Measurements from ENCODE around the gene ATG7.

Gene ATG7

GRCh38 chr3:11285471-11285870 lies 13.3 kb downstream of the ATG7 start:
- Histone ChIP-seq H3K27me3 (ENCODE audit: insufficient read depth, low read length) (no peaks in the 10 kb centered on the region), H3K27ac (ENCODE audit: low read length) (no peak overlapping the region), H3K36me3 (ENCODE audit: insufficient read depth, low read depth, low read length) (0 out of 2 replicates have a peak, but pooled peaks cover 10% of the 10 kb centered on the region), H3K9ac (ENCODE audit: low read depth, low read length) (no peak overlapping the region), H3K4me1 (ENCODE audit: insufficient read depth, low read length) (no peaks in the 10 kb centered on the region), H3K4me3 (ENCODE audit: low read length) (no peak overlapping the region), H3K9me3 (ENCODE audit: insufficient read depth, low read depth, low read length) (no peaks in the 10 kb centered on the region)

GRCh38 chr3:11287404-11287803 lies 15.2 kb downstream of the ATG7 start:
- H3K9me3 ChIP-seq (ENCODE audit: insufficient read depth, low read depth, low read length) = no peaks in the 10 kb centered on the region
- no peak overlapping the region for H3K9ac ChIP-seq (ENCODE audit: low read depth, low read length)
- no peak overlapping the region for H3K4me3 ChIP-seq (ENCODE audit: low read length)
- H3K36me3 ChIP-seq (ENCODE audit: insufficient read depth, low read depth, low read length) = 0 out of 2 replicates have a peak, but pooled peaks cover 4% of the 10 kb centered on the region
- no peaks in the 10 kb centered on the region for H3K4me1 ChIP-seq (ENCODE audit: insufficient read depth, low read length)
- H3K27me3 ChIP-seq (ENCODE audit: insufficient read depth, low read length) = no peaks in the 10 kb centered on the region
- H3K27ac ChIP-seq (ENCODE audit: low read length) = no peak overlapping the region

DNA sequence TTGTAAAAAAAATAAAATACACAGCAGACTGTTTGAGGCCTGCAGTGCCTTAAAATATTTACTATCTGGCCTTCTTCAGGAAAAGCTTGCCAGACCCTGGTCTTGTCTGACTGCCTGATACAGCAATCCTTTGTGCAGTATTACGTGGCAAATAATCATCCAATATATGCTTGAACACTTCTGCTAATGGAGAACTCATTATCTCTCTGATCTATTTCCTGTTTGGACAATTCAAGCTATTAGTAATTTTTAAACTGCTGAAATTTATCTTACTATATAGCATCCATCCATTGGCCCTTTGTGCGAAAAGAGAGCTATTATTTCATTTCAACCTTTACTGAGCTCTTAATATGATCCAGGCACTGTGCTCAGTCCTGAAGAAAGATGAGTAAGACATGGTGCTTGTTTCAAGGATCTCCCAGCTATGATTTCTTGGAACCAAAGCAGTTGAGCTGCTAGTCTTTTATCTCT lies 15.9 kb downstream of the ATG7 start:
- H3K36me3 ChIP-seq (ENCODE audit: insufficient read depth, low read depth, low read length) = no peaks in the 10 kb centered on the region
- no peak overlapping the region for H3K27ac ChIP-seq (ENCODE audit: low read length)
- no peaks in the 10 kb centered on the region for H3K4me1 ChIP-seq (ENCODE audit: insufficient read depth, low read length)
- H3K9me3 ChIP-seq (ENCODE audit: insufficient read depth, low read depth, low read length) = no peaks in the 10 kb centered on the region
- no peak overlapping the region for H3K4me3 ChIP-seq (ENCODE audit: low read length)
- H3K9ac ChIP-seq (ENCODE audit: low read depth, low read length) = no peak overlapping the region
- H3K27me3 ChIP-seq (ENCODE audit: insufficient read depth, low read length) = no peaks in the 10 kb centered on the region

DNA sequence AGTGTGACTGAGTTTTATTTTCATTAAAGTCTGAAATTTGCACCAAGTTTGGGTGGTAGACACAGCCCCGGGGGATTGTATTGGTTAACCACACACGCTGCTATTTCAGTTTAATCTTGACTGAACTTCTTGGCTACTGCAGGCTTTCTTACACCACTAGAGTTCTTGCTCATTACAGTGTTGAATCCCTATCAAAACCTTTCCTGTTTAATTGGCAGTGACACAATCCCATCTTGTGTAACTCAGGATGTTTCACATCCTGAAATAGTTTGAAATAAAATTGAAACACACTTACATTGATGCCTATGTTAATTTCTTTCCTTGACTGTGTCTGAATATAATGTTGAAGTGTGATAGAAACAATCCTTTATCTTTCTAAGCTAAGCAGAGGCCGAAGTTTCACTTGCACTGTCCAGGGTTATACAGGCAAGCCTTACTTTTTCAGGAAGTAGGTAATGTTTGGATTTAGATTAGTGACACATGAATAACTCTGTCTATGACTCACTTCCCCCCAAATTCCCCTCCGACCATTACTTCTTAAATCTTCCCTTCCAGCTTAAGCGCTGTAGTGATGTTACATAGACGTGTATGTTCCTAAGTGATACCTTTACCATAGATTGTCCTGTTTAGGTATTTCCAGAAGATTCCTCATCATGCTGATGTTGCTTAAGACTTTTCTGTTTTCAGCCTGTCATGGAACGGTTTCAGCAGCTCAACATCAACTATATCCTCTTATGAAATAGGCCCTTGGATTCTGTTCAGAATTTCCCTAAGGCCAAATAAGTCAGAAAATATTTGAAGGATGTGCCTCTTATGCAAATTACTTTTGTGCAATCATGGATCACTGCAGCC lies 16.8 kb downstream of the ATG7 start:
- Histone ChIP-seq H3K4me1 (ENCODE audit: insufficient read depth, low read length) (no peaks in the 10 kb centered on the region), H3K27me3 (ENCODE audit: insufficient read depth, low read length) (no peaks in the 10 kb centered on the region), H3K36me3 (ENCODE audit: insufficient read depth, low read depth, low read length) (no peaks in the 10 kb centered on the region), H3K27ac (ENCODE audit: low read length) (no peak overlapping the region), H3K4me3 (ENCODE audit: low read length) (no peak overlapping the region), H3K9me3 (ENCODE audit: insufficient read depth, low read depth, low read length) (no peaks in the 10 kb centered on the region), H3K9ac (ENCODE audit: low read depth, low read length) (no peak overlapping the region)

GRCh38 chr3:11289864-11290263 lies 17.7 kb downstream of the ATG7 start:
- Histone ChIP-seq H3K36me3 (ENCODE audit: insufficient read depth, low read depth, low read length) (no peaks in the 10 kb centered on the region), H3K27ac (ENCODE audit: low read length) (no peak overlapping the region), H3K4me3 (ENCODE audit: low read length) (no peak overlapping the region)

GRCh38 chr3:11290743-11291680 lies 18.8 kb downstream of the ATG7 start:
- Histone ChIP-seq H3K4me1 (ENCODE audit: insufficient read depth, low read length) (no peaks in the 10 kb centered on the region), H3K4me3 (ENCODE audit: low read length) (no peak overlapping the region), H3K9me3 (ENCODE audit: insufficient read depth, low read depth, low read length) (no peaks in the 10 kb centered on the region), H3K27ac (ENCODE audit: low read length) (no peak overlapping the region), H3K9ac (ENCODE audit: low read depth, low read length) (no peak overlapping the region), H3K27me3 (ENCODE audit: insufficient read depth, low read length) (no peaks in the 10 kb centered on the region), H3K36me3 (ENCODE audit: insufficient read depth, low read depth, low read length) (no peaks in the 10 kb centered on the region)

More at GRCh38 chr3:11289864-11290263, 17.7 kb downstream of the ATG7 start:
- no peaks in the 10 kb centered on the region for H3K4me1 ChIP-seq (ENCODE audit: insufficient read depth, low read length)
- no peaks in the 10 kb centered on the region for H3K27me3 ChIP-seq (ENCODE audit: insufficient read depth, low read length)
- no peak overlapping the region for H3K9ac ChIP-seq (ENCODE audit: low read depth, low read length)
- no peaks in the 10 kb centered on the region for H3K9me3 ChIP-seq (ENCODE audit: insufficient read depth, low read depth, low read length)

DNA sequence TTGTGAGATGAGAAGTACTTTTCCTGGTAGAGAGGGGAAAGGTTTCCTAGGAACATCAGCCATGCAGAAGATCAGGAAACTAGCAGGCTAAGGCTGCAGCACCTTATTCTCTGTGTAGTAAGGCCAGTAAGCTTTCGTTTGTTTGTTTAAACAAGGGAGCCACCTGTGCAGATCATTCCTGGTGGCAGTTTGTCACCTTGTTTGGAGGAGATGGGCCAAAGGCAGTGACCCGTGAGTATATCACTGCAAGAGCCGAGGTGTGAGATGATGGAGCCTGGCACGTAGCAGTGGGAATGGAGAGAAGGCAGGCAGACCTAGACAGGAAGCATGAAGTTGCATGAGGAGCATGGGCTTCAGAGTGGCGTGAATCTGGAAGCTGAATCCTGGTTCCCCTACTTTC lies 19.6 kb downstream of the ATG7 start:
- H3K9ac ChIP-seq (ENCODE audit: low read depth, low read length) = no peak overlapping the region
- no peaks in the 10 kb centered on the region for H3K36me3 ChIP-seq (ENCODE audit: insufficient read depth, low read depth, low read length)
- H3K9me3 ChIP-seq (ENCODE audit: insufficient read depth, low read depth, low read length) = no peaks in the 10 kb centered on the region
- no peak overlapping the region for H3K27ac ChIP-seq (ENCODE audit: low read length)
- no peaks in the 10 kb centered on the region for H3K27me3 ChIP-seq (ENCODE audit: insufficient read depth, low read length)
- H3K4me3 ChIP-seq (ENCODE audit: low read length) = no peak overlapping the region
- H3K4me1 ChIP-seq (ENCODE audit: insufficient read depth, low read length) = no peaks in the 10 kb centered on the region

DNA sequence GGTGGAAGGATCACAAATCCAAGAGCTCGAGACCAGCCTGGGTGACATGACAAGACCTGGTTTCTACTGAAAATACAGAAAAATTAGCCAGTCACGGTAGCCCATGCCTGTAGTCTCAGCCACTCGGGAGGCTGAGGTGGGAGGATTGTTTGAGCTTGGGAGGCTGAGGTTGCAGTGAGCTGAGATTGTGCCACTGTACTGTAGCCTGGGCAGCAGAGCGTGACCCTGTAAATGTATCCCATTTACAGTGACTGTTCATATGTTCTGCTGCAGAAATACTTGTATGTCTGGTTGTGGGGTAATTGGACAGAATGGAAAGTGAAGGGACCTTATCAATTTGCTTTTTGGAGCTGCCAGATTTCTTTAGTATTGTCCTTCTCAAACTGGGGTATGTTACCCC lies 24.9 kb downstream of the ATG7 start:
- H3K9ac ChIP-seq (ENCODE audit: low read depth, low read length) = no peak overlapping the region
- H3K27me3 ChIP-seq (ENCODE audit: insufficient read depth, low read length) = no peaks in the 10 kb centered on the region

GRCh38 chr3:11300970-11301369 lies 28.8 kb downstream of the ATG7 start:
- Histone ChIP-seq H3K4me1 (ENCODE audit: insufficient read depth, low read length) (no peaks in the 10 kb centered on the region), H3K9ac (ENCODE audit: low read depth, low read length) (no peak overlapping the region), H3K27ac (ENCODE audit: low read length) (no peak overlapping the region), H3K27me3 (ENCODE audit: insufficient read depth, low read length) (no peaks in the 10 kb centered on the region), H3K4me3 (ENCODE audit: low read length) (no peak overlapping the region), H3K36me3 (ENCODE audit: insufficient read depth, low read depth, low read length) (peaks cover 13% of the 10 kb centered on the region; the same call in 1 of the 2 replicates), H3K9me3 (ENCODE audit: insufficient read depth, low read depth, low read length) (no peaks in the 10 kb centered on the region)

More for the DNA sequence above, 24.9 kb downstream of the ATG7 start:
- H3K4me3 ChIP-seq (ENCODE audit: low read length) = no peak overlapping the region
- no peaks in the 10 kb centered on the region for H3K9me3 ChIP-seq (ENCODE audit: insufficient read depth, low read depth, low read length)
- peaks cover 9% of the 10 kb centered on the region; the same call in 1 of the 2 replicates for H3K36me3 ChIP-seq (ENCODE audit: insufficient read depth, low read depth, low read length)
- no peak overlapping the region for H3K27ac ChIP-seq (ENCODE audit: low read length)
- no peaks in the 10 kb centered on the region for H3K4me1 ChIP-seq (ENCODE audit: insufficient read depth, low read length)

DNA sequence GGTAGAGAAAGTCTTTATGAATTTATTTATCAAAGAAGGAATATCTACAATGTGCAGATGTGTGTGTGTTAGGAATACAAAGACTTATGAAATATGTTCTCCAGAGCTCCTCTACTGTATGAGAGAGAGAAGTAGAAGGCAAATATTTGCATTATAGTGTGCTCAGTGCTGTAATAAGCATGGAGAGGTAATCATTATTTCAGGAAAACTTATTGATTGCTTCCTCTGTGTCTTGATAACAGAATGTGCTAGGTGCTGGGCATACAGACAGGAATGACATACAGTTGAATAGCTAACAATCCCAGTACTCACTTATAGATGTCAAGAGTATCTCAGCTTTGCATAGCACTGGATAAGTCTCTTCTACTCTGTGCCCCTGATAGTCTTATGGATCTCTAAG lies 30.2 kb downstream of the ATG7 start:
- no peak overlapping the region for H3K27ac ChIP-seq (ENCODE audit: low read length)
- H3K9me3 ChIP-seq (ENCODE audit: insufficient read depth, low read depth, low read length) = no peaks in the 10 kb centered on the region
- H3K27me3 ChIP-seq (ENCODE audit: insufficient read depth, low read length) = no peaks in the 10 kb centered on the region
- H3K9ac ChIP-seq (ENCODE audit: low read depth, low read length) = no peak overlapping the region
- no peak overlapping the region for H3K4me3 ChIP-seq (ENCODE audit: low read length)
- H3K36me3 ChIP-seq (ENCODE audit: insufficient read depth, low read depth, low read length) = peaks cover 21% of the 10 kb centered on the region
- no peaks in the 10 kb centered on the region for H3K4me1 ChIP-seq (ENCODE audit: insufficient read depth, low read length)

DNA sequence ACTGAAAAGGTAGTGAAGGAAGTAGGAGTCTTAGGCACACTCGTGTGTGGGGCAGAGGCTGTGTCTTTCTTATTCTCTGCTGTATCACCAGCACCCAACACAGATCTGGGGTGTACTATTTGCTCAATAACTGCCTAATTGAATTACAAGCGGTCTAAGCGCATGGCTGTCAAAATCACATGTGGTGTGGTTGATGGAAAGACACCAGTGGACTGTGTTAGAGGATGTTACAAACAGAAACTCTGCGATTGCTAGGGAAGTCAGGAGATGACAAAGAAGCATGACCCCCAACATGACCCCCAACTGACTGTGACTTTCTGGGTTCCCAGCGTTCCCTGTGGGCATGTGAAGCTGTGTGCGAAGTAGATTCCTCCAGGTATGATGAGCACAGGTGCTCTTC lies 32.0 kb downstream of the ATG7 start:
- Histone ChIP-seq H3K4me3 (ENCODE audit: low read length) (no peak overlapping the region), H3K9me3 (ENCODE audit: insufficient read depth, low read depth, low read length) (no peaks in the 10 kb centered on the region), H3K36me3 (ENCODE audit: insufficient read depth, low read depth, low read length) (peaks cover 32% of the 10 kb centered on the region), H3K27me3 (ENCODE audit: insufficient read depth, low read length) (no peaks in the 10 kb centered on the region), H3K27ac (ENCODE audit: low read length) (no peak overlapping the region), H3K4me1 (ENCODE audit: insufficient read depth, low read length) (no peaks in the 10 kb centered on the region), H3K9ac (ENCODE audit: low read depth, low read length) (no peak overlapping the region)
